HepG2 (cell line): ENCODE data around the gene TRAIP. TPM values are rescaled to one million over a fixed set of nuclear protein-coding genes. Genes with fewer than 3 reads are reported as not detected.

ENCODE experiments used
- ATAC-seq: fragments of 200-7000 bp; cut with Tn5 transposase; 3 replicates; pipeline ENCODE4 v1.9.1; 2020; ENCODE audit warnings: mild to moderate bottlenecking, moderate library complexity
- BruUV-seq: library from RNA; stranded (reverse); fragments of 400-500 nt; replicated peaks from 2 replicates; lab custom pipeline; 2021; lab: Mats Ljungman, UMichigan
- CTCF ChIA-PET: fragments of 300-600 bp; formaldehyde crosslinking; extraction: SDS; loops from one replicate; lab custom pipeline; 2021; ENCODE audit warnings: low total read pairs, inconsistent platforms, low intra/inter-chr PET ratio; lab: Yijun Ruan, JAX
- POLR2A ChIA-PET: fragments of 350-600 bp; sonication (Branson Sonifier 250); formaldehyde crosslinking; loops from one replicate; lab custom pipeline; 2020; ENCODE audit warnings: antibody characterized with exemption, inconsistent platforms; lab: Yijun Ruan, JAX
- DNase-seq: peaks from one replicate; pipeline ENCODE4 v3.0.0-alpha.2; 2015; ENCODE audit warnings: low spot score
- FAIRE-seq: peaks from 3 replicates; lab custom pipeline; 2011; peaks lifted over from hg19 to GRCh38; lab: Jason Lieb, UNC
- H2AFZ ChIP-seq: one replicate; pipeline ENCODE4 v1.6.1; 2011; ENCODE audit warnings: low read length, inconsistent platforms
- H3K27ac ChIP-seq: fragments of 300-600 bp; 3 replicates; pipeline ENCODE4 v1.8.0; 2011; ENCODE audit warnings: mixed run types, mild to moderate bottlenecking, mixed read lengths, low read length, inconsistent platforms; ENCODE audit not compliant: insufficient read depth; ENCODE audit errors: extremely low read length
- H3K27me3 ChIP-seq, 2 experiments: fragments of 200-600 bp in 1 of 2; 2 replicates in 1 of 2; 3 replicates in 1 of 2; pipeline versions ENCODE4 v1.6.0 to v1.8.0; 2011; ENCODE audit warnings: low read length in 2 of 2, mild to moderate bottlenecking in 2 of 2, moderate library complexity in 2 of 2, inconsistent platforms in 1 of 2; ENCODE audit not compliant: insufficient read depth in 2 of 2, control insufficient read depth in 1 of 2
- H3K36me3 ChIP-seq, 2 experiments: fragments of 200-600 bp in 1 of 2; replicated peaks in 1 of 2; 2 replicates in 1 of 2; 3 replicates in 1 of 2; pipeline versions ENCODE4 v1.5.1 to v1.8.0; 2011; ENCODE audit warnings: low read length in 2 of 2, inconsistent platforms in 1 of 2; ENCODE audit not compliant: insufficient read depth in 2 of 2, control insufficient read depth in 1 of 2
- H3K4me1 ChIP-seq: 2 replicates; pipeline ENCODE4 v1.5.1; 2012; ENCODE audit warnings: low read length, inconsistent platforms; ENCODE audit not compliant: insufficient read depth
- H3K4me2 ChIP-seq: 2 replicates; pipeline ENCODE4 v1.6.0; 2011; ENCODE audit warnings: low read depth, low read length, inconsistent platforms
- H3K4me3 ChIP-seq, 3 experiments: fragments of 200-600 bp in 1 of 3; sonication (generic), shearing (Covaris generic) in 1 of 3; replicated peaks in 1 of 3; 2 replicates each; pipeline ENCODE4 v1.5.1; 2011 to 2016; ENCODE audit warnings: low read length in 3 of 3, inconsistent platforms in 2 of 3, low read depth in 2 of 3, mild to moderate bottlenecking in 2 of 3, control low read depth in 1 of 3, mixed read lengths in 1 of 3; ENCODE audit not compliant: insufficient read depth in 1 of 3
- H3K79me2 ChIP-seq: one replicate; pipeline ENCODE4 v1.6.1; 2011; ENCODE audit warnings: low read length, inconsistent platforms; ENCODE audit not compliant: insufficient read depth
- H3K9ac ChIP-seq: 2 replicates; pipeline ENCODE4 v1.6.0; 2011; ENCODE audit warnings: mild to moderate bottlenecking, low read depth, low read length, inconsistent platforms; ENCODE audit not compliant: insufficient read depth
- H3K9me3 ChIP-seq: 2 replicates; pipeline ENCODE4 v1.5.1; 2012; ENCODE audit warnings: mild to moderate bottlenecking, low read length
- H4K20me1 ChIP-seq: 2 replicates; pipeline ENCODE4 v1.6.0; 2011; ENCODE audit warnings: inconsistent platforms, mild to moderate bottlenecking, low read length, moderate library complexity; ENCODE audit not compliant: insufficient read depth
- ATF2 ChIP-seq: sonication (generic); formaldehyde crosslinking; IDR thresholded peaks from 2 replicates; pipeline ENCODE4 v1.4.0; 2020; ENCODE audit warnings: missing genetic modification reagents
- FOSL2 ChIP-seq: sonication (generic); formaldehyde crosslinking; IDR thresholded peaks from 2 replicates; pipeline ENCODE4 v1.4.0; 2020; ENCODE audit warnings: missing genetic modification reagents
- IRX3 ChIP-seq: sonication (generic); formaldehyde crosslinking; IDR thresholded peaks from 2 replicates; pipeline ENCODE4 v1.8.1; 2023; ENCODE audit warnings: mild to moderate bottlenecking, low read depth, missing genetic modification reagents, borderline replicate concordance
- NFKB2 ChIP-seq: sonication (generic); formaldehyde crosslinking; IDR thresholded peaks from 2 replicates; pipeline ENCODE4 v1.4.0; 2020; ENCODE audit warnings: missing genetic modification reagents, borderline replicate concordance
- PHB2 ChIP-seq: fragments of 450-650 bp; IDR thresholded peaks from 2 replicates; pipeline ENCODE4 v1.6.1; 2018; ENCODE audit not compliant: partially characterized antibody
- RFX5 ChIP-seq: IDR thresholded peaks from 2 replicates; pipeline ENCODE4 v1.6.1; 2011; ENCODE audit warnings: low read depth, low read length, improper control_type of control experiment
- SMYD3 ChIP-seq: sonication (generic); formaldehyde crosslinking; IDR thresholded peaks from 2 replicates; pipeline ENCODE4 v1.8.1; 2023; ENCODE audit warnings: mild to moderate bottlenecking, missing genetic modification reagents
- WGBS: methylation state at CpG from one replicate; pipeline ENCODE4 v1.1.6; 2017; ENCODE audit warnings: low lambda C conversion rate; 5-methylcytosine and 5-hydroxymethylcytosine counted together
- in situ Hi-C: cut with HindIII; loops from 2 replicates; pipeline ENCODE4 v1.10.0; 2017; ENCODE audit warnings: low pct_unique_long_range_greater_than_20kb; ENCODE audit not compliant: extremely low pct_ligation_motif_present
- intact Hi-C: fragments of 100-400 bp; cut with micrococcal nuclease; formaldehyde crosslinking; loops from one replicate; pipeline ENCODE4 v1.10.0; 2022; ENCODE audit not compliant: unreplicated experiment
- polyA plus RNA-seq, 8 experiments: library from polyadenylated mRNA; depleted of rRNA in 3 of 8; stranded (reverse) in 7 of 8; unstranded in 1 of 8; fragments of >200 nt; fragmentation: Illumina TruSeq in 4 of 8; extraction: Trizol in 4 of 8; gene quantifications; 2 replicates each; pipeline versions ENCODE4 v1.2.1 to v1.2.3, GENCODE V29; 2011 to 2016; ENCODE audit warnings: low read depth in 4 of 8, missing spikeins in 1 of 8, mixed read lengths in 1 of 8; ENCODE audit not compliant: insufficient read depth in 1 of 8
- total RNA-seq, 5 experiments: library from RNA; depleted of rRNA; stranded (reverse); fragments of >200 nt; fragmentation: Illumina TruSeq; extraction: Trizol; gene quantifications; 2 replicates each; pipeline ENCODE4 v1.2.3, GENCODE V29; 2016; ENCODE audit warnings: low read depth in 1 of 5

Gene TRAIP
- total and polyA plus RNA-seq, 2 of the 13 experiments (the other 11 are each of a cell fraction or from before 2014, with no cell fraction given), result 13.9 to 23.9 TPM

- no peak for TF ChIP-seq ATF2 (CRISPR knock-in tag)
- no peak for TF ChIP-seq SMYD3 (CRISPR knock-in tag)
- TF ChIP-seq IRX3 (CRISPR knock-in tag), result no peak
- no peak for TF ChIP-seq PHB2
Observed at GRCh38 chr3:49801160-49801559, 55.2 kb downstream of the TRAIP start (continued).

GRCh38 chr3:49799761-49800160, 56.6 kb downstream of the TRAIP start, which contains the start of gene CDHR4:
TSS of gene CDHR4 (minus strand) at chr3:49799873. CDS start at chr3:49799812, 61 bp downstream.
- WGBS, result 0% methylated on average over 2 of the region's 4 CpGs

More at GRCh38 chr3:49799761-49800160, 56.6 kb downstream of the TRAIP start, which contains the start of gene CDHR4:
- H3K4me3 ChIP-seq, result no peak within 1 kb of the TSS
- in situ Hi-C loops, result loop anchor here (10.0 kb wide), 1 partner anchor 105 kb away; the partner anchor contains the start of gene MST1R
- intact Hi-C loops, result no loop called here
- no peaks in the 10 kb centered on the region for H3K36me3 ChIP-seq
- FAIRE-seq (no peak), ATAC-seq (no peak), DNase-seq (peak; percentile 44)
- CTCF ChIA-PET, result no interaction called here
- H3K27me3 ChIP-seq, result peaks cover 1 to 12% of the 10 kb centered on the region in 2 experiments; a peak in 4 of 5 replicates
- TF ChIP-seq RFX5 (0 out of 2 replicates have a peak, but pooled peaks have one; percentile 17), NFKB2 (CRISPR knock-in tag) (no peak), FOSL2 (CRISPR knock-in tag) (peak; percentile 70)
- H3K27ac ChIP-seq, result no peak within 1 kb of the TSS
- POLR2A ChIA-PET, result interaction anchor here (2.6 kb wide), 1 partner anchor 14 kb away, joined by 11 read pairs; the partner anchor contains the start of gene IP6K1
- no peaks in the 10 kb centered on the region for H3K79me2 ChIP-seq
- no TSS peak for BruUV-seq
- H3K9me3 ChIP-seq, result no peaks in the 10 kb centered on the region
- H2AFZ ChIP-seq, result no peak within 1 kb of the TSS
- H3K4me1 ChIP-seq, result peaks cover 61% of the 10 kb centered on the region
- no peaks in the 10 kb centered on the region for H4K20me1 ChIP-seq
- H3K4me2 ChIP-seq, result peak within 1 kb of the TSS; percentile 41
- H3K9ac ChIP-seq, result 0 out of 2 replicates have a peak within 1 kb of the TSS, but pooled peaks have one; percentile 25
